ENCODE data around the gene NSMCE1.

DNA sequence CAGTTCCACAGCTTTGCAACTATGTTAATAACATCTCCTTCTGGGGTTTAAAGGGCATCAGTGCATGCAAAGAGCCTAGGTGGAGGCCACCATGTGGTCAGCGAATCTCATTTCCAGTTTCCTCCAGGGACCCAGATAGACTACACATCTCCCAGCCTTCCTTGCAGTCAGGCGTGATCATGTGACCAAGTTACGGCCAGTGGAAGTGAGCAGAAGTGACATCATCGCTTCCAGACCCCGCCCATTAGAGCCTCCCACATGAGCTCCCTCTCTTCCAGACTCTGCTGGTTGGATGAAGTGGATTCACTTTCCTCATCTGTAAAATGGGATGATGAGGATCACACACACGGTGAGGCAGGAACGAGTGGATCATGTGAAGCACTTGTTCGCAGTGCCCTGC, 92.7 kb downstream of the NSMCE1 start:
- TF ChIP-seq, protein P1, sequence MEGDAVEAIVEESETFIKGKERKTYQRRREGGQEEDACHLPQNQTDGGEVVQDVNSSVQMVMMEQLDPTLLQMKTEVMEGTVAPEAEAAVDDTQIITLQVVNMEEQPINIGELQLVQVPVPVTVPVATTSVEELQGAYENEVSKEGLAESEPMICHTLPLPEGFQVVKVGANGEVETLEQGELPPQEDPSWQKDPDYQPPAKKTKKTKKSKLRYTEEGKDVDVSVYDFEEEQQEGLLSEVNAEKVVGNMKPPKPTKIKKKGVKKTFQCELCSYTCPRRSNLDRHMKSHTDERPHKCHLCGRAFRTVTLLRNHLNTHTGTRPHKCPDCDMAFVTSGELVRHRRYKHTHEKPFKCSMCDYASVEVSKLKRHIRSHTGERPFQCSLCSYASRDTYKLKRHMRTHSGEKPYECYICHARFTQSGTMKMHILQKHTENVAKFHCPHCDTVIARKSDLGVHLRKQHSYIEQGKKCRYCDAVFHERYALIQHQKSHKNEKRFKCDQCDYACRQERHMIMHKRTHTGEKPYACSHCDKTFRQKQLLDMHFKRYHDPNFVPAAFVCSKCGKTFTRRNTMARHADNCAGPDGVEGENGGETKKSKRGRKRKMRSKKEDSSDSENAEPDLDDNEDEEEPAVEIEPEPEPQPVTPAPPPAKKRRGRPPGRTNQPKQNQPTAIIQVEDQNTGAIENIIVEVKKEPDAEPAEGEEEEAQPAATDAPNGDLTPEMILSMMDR (IDR thresholded peaks at IDR 0.05), result no peak
- TF ChIP-seq POLR2A (IDR thresholded peaks at IDR 0.05), result no peak

Measured in esophagus squamous epithelium (tissue), 4 donors.